Kidney epithelial cell (primary cell): Measurements from ENCODE around the gene CCNYL1. TPM values are rescaled to one million over a fixed set of nuclear protein-coding genes. Genes with fewer than 3 reads are reported as not detected.
"Not testable (repeated sequence)": the region's sequence is repeated elsewhere in the genome, so short reads cannot be mapped to it uniquely, and the experiment has no call there.

Source experiments
- DNase-seq: peaks from one replicate; pipeline ENCODE4 v3.0.0-alpha.2; 2010; ENCODE audit warnings: low read depth
- H3K27me3 ChIP-seq: 2 replicates; pipeline ENCODE4 v1.6.0; 2011; ENCODE audit warnings: low read length; ENCODE audit not compliant: control insufficient read depth, insufficient read depth
- H3K36me3 ChIP-seq: 2 replicates; pipeline ENCODE4 v1.5.1; 2011; ENCODE audit warnings: low read length; ENCODE audit not compliant: control insufficient read depth, insufficient read depth
- H3K4me3 ChIP-seq: 2 replicates; pipeline ENCODE4 v1.5.1; 2011; ENCODE audit warnings: low read depth, mild to moderate bottlenecking, control low read depth, low read length
- CTCF ChIP-seq: IDR thresholded peaks from 2 replicates; pipeline ENCODE4 v1.5.1; 2011; ENCODE audit warnings: mild to moderate bottlenecking, moderate library complexity, low read length, control low read depth, inconsistent platforms; ENCODE audit not compliant: insufficient read depth, poor library complexity, severe bottlenecking
- total RNA-seq: library from RNA; depleted of rRNA; stranded (reverse); fragments of >200 nt; gene quantifications from 2 replicates; pipeline ENCODE4 v1.2.3, GENCODE V29; 2015

CCNYL1 gene
- total RNA-seq, 1 donor from 2014 or later = 16.8 TPM

DNA sequence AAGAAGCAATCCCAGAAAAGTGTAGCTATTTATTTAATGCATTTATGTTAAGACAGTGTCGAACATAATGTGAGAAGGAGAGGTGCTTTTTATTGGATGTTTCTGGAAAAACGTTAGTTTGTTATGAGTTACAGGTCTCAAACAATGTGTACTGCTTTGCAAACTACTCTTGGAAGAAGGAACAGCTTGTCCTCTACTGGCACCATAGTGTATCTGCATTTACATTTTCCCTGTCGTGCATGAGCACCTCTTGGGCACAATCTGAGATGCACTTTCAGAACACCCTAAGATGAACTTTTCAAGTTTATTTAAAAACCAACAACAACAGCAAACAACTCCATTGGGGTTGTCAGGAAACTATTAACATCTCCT, 22.8 kb downstream of the CCNYL1 start:
- TF ChIP-seq CTCF = peak; percentile 60
- Histone ChIP-seq H3K27me3 (no peaks in the 10 kb centered on the region), H3K36me3 (no peaks in the 10 kb centered on the region), H3K4me3 (no peak overlapping the region)
- no peak for DNase-seq

GRCh38 chr2:207734636-207735512, 23.4 kb downstream of the CCNYL1 start:
- Histone ChIP-seq H3K27me3 (no peaks in the 10 kb centered on the region), H3K4me3 (no peak overlapping the region), H3K36me3 (no peaks in the 10 kb centered on the region)
- no peak for TF ChIP-seq CTCF
- DNase-seq = no peak

DNA sequence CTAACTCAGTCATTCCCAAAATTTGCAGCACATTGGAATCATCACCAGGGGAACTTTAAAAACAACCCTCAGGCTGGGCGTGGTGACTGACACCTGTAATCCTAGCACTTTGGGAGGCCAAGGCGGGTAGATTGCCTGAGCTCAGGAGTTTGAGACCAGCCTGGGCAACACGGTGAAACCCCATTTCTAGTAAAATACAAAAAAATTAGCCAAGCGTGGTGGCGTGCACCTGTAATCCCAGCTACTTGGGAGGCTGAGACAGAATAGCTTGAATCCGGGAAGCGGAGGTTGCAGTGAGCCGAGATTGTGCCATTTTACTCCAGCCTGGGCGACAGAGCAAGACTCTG, 24.0 kb downstream of the CCNYL1 start:
- H3K27me3 ChIP-seq, H3K4me3 ChIP-seq, H3K36me3 ChIP-seq, DNase-seq: not testable (repeated sequence)

- DNase-seq = no peak
- peaks cover 3% of the 10 kb centered on the region for H3K36me3 ChIP-seq
Measured at GRCh38 chr2:207743514-207743913, 32.1 kb downstream of the CCNYL1 start.

DNA sequence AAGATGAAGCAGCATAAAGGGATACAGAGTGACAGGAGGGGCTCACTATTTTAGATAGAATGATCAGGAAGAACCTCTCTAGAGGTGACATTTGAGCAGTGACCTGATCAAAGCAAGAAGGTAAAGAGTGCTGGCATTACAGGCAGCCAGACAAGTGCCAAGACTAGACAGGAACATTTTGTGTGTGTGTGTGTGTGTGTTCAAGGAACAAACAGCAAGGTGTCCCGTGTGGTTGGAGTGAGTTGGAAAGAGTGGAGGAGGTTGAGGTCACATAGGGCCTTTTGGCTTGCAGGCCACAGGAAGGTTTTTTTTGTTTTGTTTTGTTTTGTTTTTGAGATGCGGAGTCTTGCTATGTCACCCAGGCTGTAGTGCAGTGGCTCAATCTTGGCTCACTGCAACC, 32.6 kb downstream of the CCNYL1 start:
- Histone ChIP-seq H3K4me3 (no peak overlapping the region), H3K27me3 (no peaks in the 10 kb centered on the region), H3K36me3 (peaks cover 3% of the 10 kb centered on the region)
- no peak for DNase-seq
- TF ChIP-seq CTCF = no peak

More at GRCh38 chr2:207743514-207743913, 32.1 kb downstream of the CCNYL1 start:
- Histone ChIP-seq H3K27me3 (no peaks in the 10 kb centered on the region), H3K4me3 (no peak overlapping the region)
- TF ChIP-seq CTCF = no peak

- peaks cover 3% of the 10 kb centered on the region for H3K36me3 ChIP-seq
- H3K27me3 ChIP-seq = no peaks in the 10 kb centered on the region
- TF ChIP-seq CTCF = no peak
- no peak overlapping the region for H3K4me3 ChIP-seq
- no peak for DNase-seq
Measured at GRCh38 chr2:207744451-207744850, 33.0 kb downstream of the CCNYL1 start.
